Stimulated activated CD4-positive, alpha-beta T cell treated with anti-CD3 and anti-CD28 coated beads, Interleukin-15, amount 100 ng/mL, for 24 hours (primary cell): Measurements from ENCODE around the gene NFYC.

Source experiments
- DNase-seq: peaks from one replicate; pipeline ENCODE4 v3.0.0-alpha.2; 2020

The NFYC gene

GRCh38 chr1:40798366-40799281 is 107.1 kb downstream of the NFYC start:
- no peak for DNase-seq

GRCh38 chr1:40799351-40799867 is 107.9 kb downstream of the NFYC start:
- DNase-seq: no peak

- no peak for DNase-seq
Measured at GRCh38 chr1:40801742-40802077, 110.2 kb downstream of the NFYC start.

GRCh38 chr1:40802078-40802741 is 110.7 kb downstream of the NFYC start:
- DNase-seq: peak; percentile 89

GRCh38 chr1:40802742-40803113 is 111.2 kb downstream of the NFYC start:
- no peak for DNase-seq

- no peak for DNase-seq
Measured at GRCh38 chr1:40803447-40803846, 111.9 kb downstream of the NFYC start.

GRCh38 chr1:40803902-40804301 is 112.4 kb downstream of the NFYC start:
- no peak for DNase-seq

- DNase-seq: no peak
Measured at GRCh38 chr1:40806240-40806639, 114.7 kb downstream of the NFYC start.

GRCh38 chr1:40806731-40807695 is 115.5 kb downstream of the NFYC start:
- no peak for DNase-seq

- no peak for DNase-seq
Measured at GRCh38 chr1:40808002-40808401, 116.5 kb downstream of the NFYC start.

- DNase-seq: no peak
Measured at GRCh38 chr1:40808444-40808843, 116.9 kb downstream of the NFYC start.

- no peak for DNase-seq
Measured at GRCh38 chr1:40808909-40809308, 117.4 kb downstream of the NFYC start.

GRCh38 chr1:40810927-40811326 is 119.4 kb downstream of the NFYC start:
- DNase-seq: no peak

- no peak for DNase-seq
Measured at GRCh38 chr1:40815420-40815819, 123.9 kb downstream of the NFYC start.

GRCh38 chr1:40817791-40818263 is 126.3 kb downstream of the NFYC start:
- no peak for DNase-seq

GRCh38 chr1:40818264-40818961 is 126.9 kb downstream of the NFYC start:
- peak; percentile 92 for DNase-seq

- DNase-seq: no peak
Measured at GRCh38 chr1:40819101-40819500, 127.6 kb downstream of the NFYC start.

- DNase-seq: peak; percentile 8
Measured at GRCh38 chr1:40820251-40820797, 128.8 kb downstream of the NFYC start.
